GM18858 (cell line): ENCODE data around the gene ZNF300.
"Not testable (repeated sequence)": the region's sequence is repeated elsewhere in the genome, so short reads cannot be mapped to it uniquely, and the experiment has no call there.

Experiments used
- ATAC-seq: cut with Tn5 transposase; IDR thresholded peaks from one replicate; pipeline ENCODE4 v1.9.1; 2021; ENCODE audit not compliant: unreplicated experiment

The ZNF300 gene

DNA sequence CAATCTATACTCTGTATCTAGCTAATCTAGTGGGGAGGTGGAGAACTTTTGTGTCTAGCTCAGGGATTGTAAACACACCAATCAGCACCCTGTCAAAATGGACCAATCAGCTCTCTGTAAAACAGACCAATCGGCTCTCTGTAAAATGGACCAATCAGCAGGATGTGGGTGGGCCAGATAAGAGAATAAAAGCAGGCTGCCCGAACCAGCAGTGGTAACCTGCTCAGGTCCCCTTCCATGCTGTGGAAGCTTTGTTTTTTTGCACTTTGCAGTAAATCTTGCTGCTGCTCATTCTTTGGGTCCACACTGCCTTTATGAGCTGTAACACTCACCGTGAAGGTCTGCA is 58.5 kb downstream of the ZNF300 start, which contains the start of gene IRGM:
IRGM (plus strand) TSS at position 214 of the 346 bp plus-strand sequence. CDS start 1,603 bp downstream, outside the sequence.
- ATAC-seq = not testable (repeated sequence)

DNA sequence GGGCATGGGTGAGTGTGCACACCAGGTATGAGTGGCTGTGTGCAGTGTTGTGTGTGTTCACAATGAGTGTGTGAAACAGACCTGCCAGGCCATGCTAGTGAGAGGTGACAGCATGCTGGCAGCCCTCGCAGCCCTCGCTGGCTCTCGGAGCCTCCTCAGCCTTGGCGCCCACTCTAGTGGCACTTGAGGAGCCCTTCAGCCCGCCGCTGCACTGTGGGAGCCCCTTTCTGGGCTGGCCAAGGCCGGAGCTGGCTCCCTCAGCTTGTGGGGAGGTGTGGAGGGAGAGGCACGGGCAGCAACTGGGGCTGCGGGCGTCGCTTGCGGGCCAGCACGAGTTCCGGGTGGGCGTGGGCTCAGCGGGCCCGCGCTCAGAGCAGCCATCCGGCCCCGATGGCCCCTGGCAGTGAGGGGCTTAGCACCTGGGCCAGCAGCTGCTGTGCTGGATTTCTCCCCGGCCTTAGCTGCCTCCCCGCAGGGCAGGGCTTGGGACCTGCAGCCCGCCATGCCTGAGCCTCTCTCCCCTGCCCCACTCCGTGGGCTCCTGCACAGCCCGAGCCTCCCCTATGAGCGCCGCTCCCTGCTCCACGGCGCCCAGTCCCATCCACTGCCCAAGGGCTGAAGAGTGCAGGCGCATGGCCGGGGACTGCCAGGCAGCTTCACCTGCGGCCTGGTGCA is 59.5 kb downstream of the ZNF300 start:
- not testable (repeated sequence) for ATAC-seq
